ENCODE measurements around the gene UGT2B17. TPM values are rescaled to one million over a fixed set of nuclear protein-coding genes. Genes with fewer than 3 reads are reported as not detected.
"Not testable (repeated sequence)": the region's sequence is repeated elsewhere in the genome, so short reads cannot be mapped to it uniquely, and the experiment has no call there.

UGT2B17 gene
- not detected for total RNA-seq

DNA sequence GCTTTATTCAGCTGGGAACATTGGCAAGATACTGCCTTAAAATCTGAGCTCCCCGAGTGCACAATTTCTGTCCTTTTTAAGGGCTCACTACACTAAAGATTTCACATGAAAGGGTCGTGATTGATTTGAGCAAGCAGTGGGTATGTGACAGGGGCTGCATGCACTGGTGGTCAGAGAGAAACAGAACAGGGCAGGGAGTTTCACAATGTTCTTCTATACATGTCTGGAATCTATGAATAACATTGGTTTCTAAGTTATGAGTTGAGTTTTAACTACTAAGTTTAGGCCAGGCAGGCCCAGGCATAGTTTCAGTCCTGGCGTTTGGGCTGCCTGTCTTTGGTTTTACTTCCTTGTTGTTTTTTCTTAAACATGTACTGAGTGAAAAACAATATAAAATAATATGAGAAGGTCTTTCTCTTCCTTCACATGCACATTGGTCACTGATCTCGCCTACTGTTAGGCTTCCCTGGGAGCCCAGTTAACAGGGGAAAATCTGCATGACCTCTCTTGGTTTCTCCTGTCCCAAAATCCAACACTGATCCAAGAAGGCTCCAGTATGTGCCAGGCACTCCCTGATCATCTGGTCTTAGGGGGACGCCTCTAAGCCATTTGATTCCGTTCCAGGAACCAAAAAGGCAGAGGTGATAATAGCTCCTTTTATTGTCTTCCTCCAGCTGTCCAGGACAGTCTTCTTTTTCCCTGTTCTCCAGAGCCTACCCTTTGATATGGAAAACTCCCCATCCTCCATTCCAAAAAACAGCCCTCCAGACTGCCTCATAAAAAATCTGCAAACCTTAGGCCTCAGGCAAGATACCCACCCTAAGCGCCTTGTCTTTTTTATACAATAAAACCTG, at the start of gene UGT2B17:
UGT2B17 (minus strand) TSS at position 51 of the 854 bp plus-strand sequence. CDS start 7,838 bp downstream, outside the sequence.
- H3K27ac ChIP-seq, result no peak within 1 kb of the TSS
- H3K4me3 ChIP-seq, result no peak within 1 kb of the TSS
- H3K36me3 ChIP-seq, result no peaks in the 10 kb centered on the region
- DNase-seq (ENCODE audit: low spot score), result no peak
- H3K4me1 ChIP-seq, result no peaks in the 10 kb centered on the region
- no peaks in the 10 kb centered on the region for H3K9me3 ChIP-seq
- TF ChIP-seq, protein P1, sequence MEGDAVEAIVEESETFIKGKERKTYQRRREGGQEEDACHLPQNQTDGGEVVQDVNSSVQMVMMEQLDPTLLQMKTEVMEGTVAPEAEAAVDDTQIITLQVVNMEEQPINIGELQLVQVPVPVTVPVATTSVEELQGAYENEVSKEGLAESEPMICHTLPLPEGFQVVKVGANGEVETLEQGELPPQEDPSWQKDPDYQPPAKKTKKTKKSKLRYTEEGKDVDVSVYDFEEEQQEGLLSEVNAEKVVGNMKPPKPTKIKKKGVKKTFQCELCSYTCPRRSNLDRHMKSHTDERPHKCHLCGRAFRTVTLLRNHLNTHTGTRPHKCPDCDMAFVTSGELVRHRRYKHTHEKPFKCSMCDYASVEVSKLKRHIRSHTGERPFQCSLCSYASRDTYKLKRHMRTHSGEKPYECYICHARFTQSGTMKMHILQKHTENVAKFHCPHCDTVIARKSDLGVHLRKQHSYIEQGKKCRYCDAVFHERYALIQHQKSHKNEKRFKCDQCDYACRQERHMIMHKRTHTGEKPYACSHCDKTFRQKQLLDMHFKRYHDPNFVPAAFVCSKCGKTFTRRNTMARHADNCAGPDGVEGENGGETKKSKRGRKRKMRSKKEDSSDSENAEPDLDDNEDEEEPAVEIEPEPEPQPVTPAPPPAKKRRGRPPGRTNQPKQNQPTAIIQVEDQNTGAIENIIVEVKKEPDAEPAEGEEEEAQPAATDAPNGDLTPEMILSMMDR (IDR thresholded peaks at IDR 0.05), result no peak
- no peaks in the 10 kb centered on the region for H3K27me3 ChIP-seq

DNA sequence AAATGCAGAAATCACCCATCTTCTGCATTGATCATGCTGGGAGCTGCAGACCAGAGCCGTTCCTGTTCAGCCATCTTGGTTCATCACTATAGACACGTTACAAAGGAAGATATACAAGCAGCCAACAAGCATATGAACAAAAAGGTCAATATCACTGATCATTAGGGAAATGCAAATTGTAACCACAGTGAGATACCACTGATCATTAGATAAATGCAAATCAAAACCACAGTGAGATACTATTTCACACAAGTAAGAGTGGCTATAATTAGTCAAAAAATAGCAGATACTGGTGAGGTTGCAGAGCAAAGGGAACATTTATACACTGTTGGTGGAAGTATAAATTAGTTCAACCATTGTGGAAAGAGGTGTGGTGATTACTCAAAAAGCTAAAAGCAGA, 46.6 kb upstream of the UGT2B17 start:
- not testable (repeated sequence) for H3K36me3 ChIP-seq; H3K9me3 ChIP-seq; DNase-seq (ENCODE audit: low spot score); H3K27ac ChIP-seq; H3K27me3 ChIP-seq; H3K4me1 ChIP-seq; H3K4me3 ChIP-seq

DNA sequence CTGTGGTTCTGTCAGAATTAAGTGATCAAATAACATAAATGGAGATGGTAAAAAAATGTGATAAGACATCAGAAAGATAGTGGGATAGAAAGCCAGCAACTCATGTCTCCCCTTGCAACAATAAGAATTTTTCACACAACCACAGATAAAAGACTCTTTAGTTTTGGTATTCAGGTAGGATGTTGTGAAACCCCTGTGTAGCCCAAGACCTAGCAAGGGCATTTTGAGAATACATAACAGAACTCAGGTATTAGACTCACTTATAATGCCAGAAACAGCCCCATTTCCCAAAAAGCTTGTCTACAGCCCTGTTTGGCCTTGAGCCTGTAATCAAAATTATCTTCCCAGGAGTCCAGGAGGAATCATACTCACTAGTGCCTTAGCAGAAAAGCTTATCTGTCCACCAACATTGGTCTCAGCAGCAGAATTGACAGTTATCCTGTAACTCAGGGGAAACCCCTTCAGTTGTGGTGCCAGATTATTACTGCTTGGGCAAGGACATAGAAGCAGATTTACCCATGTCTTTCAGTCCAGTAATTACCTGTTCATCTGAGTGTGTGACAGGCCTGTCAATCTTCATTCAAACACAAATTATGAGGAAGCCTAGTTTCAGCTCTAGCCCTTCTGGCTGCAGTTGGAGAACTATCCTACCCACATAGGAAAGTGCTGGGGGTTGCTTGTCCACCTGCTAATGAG, 41.0 kb upstream of the UGT2B17 start:
- no peaks in the 10 kb centered on the region for H3K27me3 ChIP-seq
- TF ChIP-seq, protein P1 (IDR thresholded peaks at IDR 0.05), result no peak
- no peaks in the 10 kb centered on the region for H3K36me3 ChIP-seq
- no peaks in the 10 kb centered on the region for H3K9me3 ChIP-seq
- no peak overlapping the region for H3K4me3 ChIP-seq
- no peak for DNase-seq (ENCODE audit: low spot score)
- no peak overlapping the region for H3K27ac ChIP-seq
- no peaks in the 10 kb centered on the region for H3K4me1 ChIP-seq

DNA sequence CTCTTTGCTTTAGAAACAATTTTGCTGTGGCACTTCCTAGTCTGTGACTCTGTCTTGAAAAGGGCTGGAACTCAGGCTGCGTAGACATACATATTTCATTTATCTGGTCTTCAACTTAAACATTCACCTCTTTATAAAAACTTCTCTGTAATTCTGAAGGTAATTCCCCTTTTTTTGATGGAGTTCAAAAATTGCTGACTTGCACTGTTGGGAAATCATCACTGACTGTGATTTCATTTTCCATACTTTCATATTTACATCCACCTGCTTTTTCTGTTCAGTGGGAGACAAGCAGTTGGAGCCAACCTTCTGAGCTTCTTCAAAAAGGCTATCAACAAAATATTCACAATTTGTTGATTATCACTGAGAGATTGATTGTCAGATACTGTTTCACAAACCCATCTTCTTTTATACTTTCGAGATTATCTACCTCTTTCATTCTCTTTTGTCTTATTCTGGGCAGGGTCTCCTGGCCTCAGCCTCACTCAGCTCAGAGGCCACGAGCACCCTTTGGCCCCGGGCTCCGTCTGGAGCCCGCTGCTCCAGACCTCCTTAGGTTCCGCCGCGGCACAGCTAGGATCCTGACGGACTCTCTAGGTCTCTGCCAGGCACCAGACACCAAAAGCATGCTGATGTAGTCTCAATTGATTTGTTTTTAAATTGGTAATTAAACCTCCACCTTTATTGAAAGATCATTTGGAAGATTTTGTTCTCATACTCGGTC, 39.7 kb upstream of the UGT2B17 start:
- no peak for DNase-seq (ENCODE audit: low spot score)
- Histone ChIP-seq H3K4me3 (no peak overlapping the region), H3K36me3 (no peaks in the 10 kb centered on the region), H3K27ac (no peak overlapping the region), H3K27me3 (no peaks in the 10 kb centered on the region), H3K9me3 (no peaks in the 10 kb centered on the region), H3K4me1 (no peaks in the 10 kb centered on the region)
- TF ChIP-seq, protein P1 (IDR thresholded peaks at IDR 0.05), result no peak

DNA sequence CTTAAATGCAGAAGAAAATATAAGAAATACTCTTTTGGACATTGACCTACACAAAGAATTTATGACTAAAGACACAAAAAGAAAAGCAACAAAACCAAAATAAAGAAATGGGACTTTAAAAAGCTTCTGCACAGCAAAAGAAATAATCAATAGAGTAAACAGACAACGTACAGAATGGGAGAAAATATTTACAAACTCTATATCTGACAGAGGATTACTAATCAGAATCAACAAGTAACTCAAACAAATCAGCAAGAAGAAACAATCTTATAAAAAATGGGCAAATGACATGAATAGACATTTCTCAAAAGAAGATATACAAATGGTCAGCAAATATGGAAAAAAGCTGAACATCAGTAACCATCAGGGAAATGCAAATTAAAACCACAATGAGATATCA, 37.6 kb upstream of the UGT2B17 start:
- DNase-seq (ENCODE audit: low spot score), result no peak
- Histone ChIP-seq H3K4me3 (no peak overlapping the region), H3K9me3 (no peaks in the 10 kb centered on the region), H3K27me3 (no peaks in the 10 kb centered on the region), H3K4me1 (no peaks in the 10 kb centered on the region), H3K27ac (no peak overlapping the region), H3K36me3 (no peaks in the 10 kb centered on the region)
- TF ChIP-seq, protein P1 (IDR thresholded peaks at IDR 0.05), result no peak

DNA sequence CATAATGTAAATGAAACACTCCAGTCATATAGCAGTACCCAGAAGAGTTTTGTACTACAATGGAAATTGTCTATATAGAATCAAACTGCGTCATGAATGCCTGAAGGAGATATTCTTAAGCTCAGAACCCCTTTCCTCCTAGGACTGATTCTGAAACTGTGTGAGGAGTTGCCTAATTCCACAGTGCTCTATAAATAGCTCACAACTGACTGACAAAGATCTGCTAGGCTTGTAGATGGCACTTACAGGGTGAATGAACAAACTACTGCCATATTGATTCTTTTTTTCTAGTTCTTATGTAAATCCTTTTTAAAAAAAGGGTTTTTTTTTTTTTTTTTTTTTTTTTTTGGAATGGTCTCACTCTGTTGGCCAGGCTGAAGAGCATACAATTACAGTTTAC, 30.1 kb upstream of the UGT2B17 start:
- no peaks in the 10 kb centered on the region for H3K36me3 ChIP-seq
- TF ChIP-seq, protein P1 (IDR thresholded peaks at IDR 0.05), result no peak
- no peak overlapping the region for H3K27ac ChIP-seq

More for the DNA sequence above, 30.1 kb upstream of the UGT2B17 start:
- Histone ChIP-seq H3K27me3 (no peaks in the 10 kb centered on the region), H3K4me3 (no peak overlapping the region), H3K4me1 (no peaks in the 10 kb centered on the region), H3K9me3 (no peaks in the 10 kb centered on the region)
- no peak for DNase-seq (ENCODE audit: low spot score)
